Muscle layer of duodenum (tissue), 2 donors: ENCODE results near the gene ACSM3.
"Not testable (repeated sequence)": the region's sequence is repeated elsewhere in the genome, so short reads cannot be mapped to it uniquely, and the experiment has no call there.

Experiments
- H3K27ac ChIP-seq: one replicate; pipeline ENCODE4 v1.7.0; 2013; ENCODE audit warnings: mild to moderate bottlenecking, low read length
- H3K27me3 ChIP-seq: one replicate; pipeline ENCODE4 v1.7.0; 2013; ENCODE audit warnings: low read depth, mild to moderate bottlenecking, control low read depth, low read length
- H3K36me3 ChIP-seq, 2 donors: one replicate each; pipeline ENCODE4 v1.7.0; 2013; ENCODE audit warnings: low read length in 2 of 2, control low read depth in 1 of 2, mild to moderate bottlenecking in 1 of 2; ENCODE audit not compliant: insufficient read depth in 2 of 2, control insufficient read depth in 1 of 2
- H3K4me1 ChIP-seq, 2 donors: one replicate each; pipeline ENCODE4 v1.7.0; 2013; ENCODE audit warnings: low read length in 2 of 2, mild to moderate bottlenecking in 2 of 2, control low read depth in 1 of 2, moderate library complexity in 1 of 2; ENCODE audit not compliant: insufficient read depth in 2 of 2, control insufficient read depth in 1 of 2
- H3K4me3 ChIP-seq, 2 donors: one replicate each; pipeline ENCODE4 v1.7.0; 2013; ENCODE audit warnings: low read length in 2 of 2, low read depth in 1 of 2, mild to moderate bottlenecking in 1 of 2
- H3K9me3 ChIP-seq, 2 donors: one replicate each; pipeline ENCODE4 v1.7.0; 2013; ENCODE audit warnings: low read length in 2 of 2, control low read depth in 1 of 2, mild to moderate bottlenecking in 1 of 2; ENCODE audit not compliant: control insufficient read depth in 1 of 2
- donor health status: healthy.

Gene ACSM3, protein sequence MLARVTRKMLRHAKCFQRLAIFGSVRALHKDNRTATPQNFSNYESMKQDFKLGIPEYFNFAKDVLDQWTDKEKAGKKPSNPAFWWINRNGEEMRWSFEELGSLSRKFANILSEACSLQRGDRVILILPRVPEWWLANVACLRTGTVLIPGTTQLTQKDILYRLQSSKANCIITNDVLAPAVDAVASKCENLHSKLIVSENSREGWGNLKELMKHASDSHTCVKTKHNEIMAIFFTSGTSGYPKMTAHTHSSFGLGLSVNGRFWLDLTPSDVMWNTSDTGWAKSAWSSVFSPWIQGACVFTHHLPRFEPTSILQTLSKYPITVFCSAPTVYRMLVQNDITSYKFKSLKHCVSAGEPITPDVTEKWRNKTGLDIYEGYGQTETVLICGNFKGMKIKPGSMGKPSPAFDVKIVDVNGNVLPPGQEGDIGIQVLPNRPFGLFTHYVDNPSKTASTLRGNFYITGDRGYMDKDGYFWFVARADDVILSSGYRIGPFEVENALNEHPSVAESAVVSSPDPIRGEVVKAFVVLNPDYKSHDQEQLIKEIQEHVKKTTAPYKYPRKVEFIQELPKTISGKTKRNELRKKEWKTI

GRCh38 chr16:20763461-20764232 is at the start of gene ACSM3:
Gene ACSM3 (plus strand): TSS chr16:20764014. CDS start chr16:20770035, 6,021 bp downstream.
- Histone ChIP-seq H3K9me3 (no peaks in the 10 kb centered on the region), H3K4me1 (peaks cover 0 to 4% of the 10 kb centered on the region in 2 donors), H3K27ac (peak within 1 kb of the TSS; percentile 67), H3K27me3 (no peaks in the 10 kb centered on the region), H3K36me3 (no peaks in the 10 kb centered on the region), H3K4me3 (peak within 1 kb of the TSS; percentile 59 to 67)

DNA sequence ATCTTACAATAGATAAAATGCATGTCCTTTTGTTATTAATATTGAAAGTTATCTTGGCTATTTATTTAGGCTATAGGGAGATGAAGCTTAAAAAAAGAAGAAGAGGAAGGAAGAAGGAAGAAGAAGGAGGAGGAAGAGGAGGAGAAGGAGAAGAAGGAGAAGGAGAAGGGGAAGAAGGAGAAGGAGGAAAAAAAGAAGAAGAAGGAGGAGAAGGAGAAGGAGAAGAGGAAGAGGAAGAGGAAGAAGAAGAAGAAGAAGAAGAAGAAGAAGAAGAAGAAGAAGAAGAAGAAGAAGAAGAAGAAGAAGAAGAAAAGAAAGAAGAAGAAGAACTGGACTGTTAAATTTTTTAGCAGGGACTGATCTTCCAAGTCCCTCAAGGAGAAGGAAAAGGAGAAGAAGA is 46.1 kb upstream of the ACSM3 start:
- H3K9me3 ChIP-seq, H3K4me1 ChIP-seq, H3K4me3 ChIP-seq, H3K36me3 ChIP-seq, H3K27ac ChIP-seq, H3K27me3 ChIP-seq: not testable (repeated sequence)

GRCh38 chr16:20720251-20720650 is 43.6 kb upstream of the ACSM3 start:
- no peaks in the 10 kb centered on the region for H3K4me1 ChIP-seq
- no peaks in the 10 kb centered on the region for H3K9me3 ChIP-seq
- H3K27me3 ChIP-seq = no peaks in the 10 kb centered on the region
- H3K4me3 ChIP-seq = no peak overlapping the region
- H3K36me3 ChIP-seq = no peaks in the 10 kb centered on the region
- H3K27ac ChIP-seq = no peak overlapping the region

- no peaks in the 10 kb centered on the region for H3K27me3 ChIP-seq
- no peak overlapping the region for H3K4me3 ChIP-seq
- no peaks in the 10 kb centered on the region for H3K9me3 ChIP-seq
- H3K36me3 ChIP-seq = no peaks in the 10 kb centered on the region
- no peak overlapping the region for H3K27ac ChIP-seq
- H3K4me1 ChIP-seq = no peaks in the 10 kb centered on the region
These were observed 37.2 kb upstream of the ACSM3 start for GRCh38 chr16:20726661-20727060.

DNA sequence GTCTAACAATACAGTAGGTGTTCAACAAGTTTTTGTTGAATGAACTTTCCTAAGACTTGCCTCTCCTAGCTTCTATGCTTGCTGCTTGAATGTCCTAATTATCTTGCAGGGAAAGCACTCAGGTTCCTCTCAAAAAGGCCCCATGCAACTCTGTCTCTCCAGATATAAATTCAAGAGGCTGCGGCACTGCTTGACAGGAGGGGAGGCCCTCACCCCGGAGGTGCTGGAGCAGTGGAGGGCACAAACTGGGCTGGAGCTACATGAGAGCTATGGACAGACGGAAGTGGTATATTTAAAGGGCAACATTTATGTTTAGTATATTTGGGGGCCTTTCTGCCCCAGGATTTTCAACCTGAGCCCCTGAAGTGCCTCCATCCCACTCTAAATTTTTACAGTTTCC is 36.6 kb upstream of the ACSM3 start:
- Histone ChIP-seq H3K27me3 (no peaks in the 10 kb centered on the region), H3K4me1 (no peaks in the 10 kb centered on the region), H3K9me3 (no peaks in the 10 kb centered on the region), H3K36me3 (no peaks in the 10 kb centered on the region), H3K4me3 (no peak overlapping the region), H3K27ac (no peak overlapping the region)

DNA sequence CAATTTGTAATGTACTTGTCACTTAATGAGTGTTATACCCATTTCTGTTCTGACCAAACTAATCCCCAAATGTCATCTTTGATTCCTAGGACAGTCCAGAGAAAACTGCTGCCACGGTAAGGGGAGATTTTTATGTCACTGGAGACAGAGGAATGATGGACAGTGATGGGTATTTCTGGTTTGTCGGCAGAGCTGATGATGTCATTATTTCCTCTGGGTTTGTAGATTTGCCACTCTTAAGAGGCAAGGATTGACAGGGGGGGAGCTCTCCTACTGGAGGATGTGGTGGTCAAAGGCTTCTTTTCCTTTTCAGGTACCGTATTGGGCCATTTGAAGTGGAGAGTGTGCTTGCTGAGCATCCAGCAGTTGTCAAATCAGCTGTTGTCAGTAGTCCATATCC is 34.7 kb upstream of the ACSM3 start:
- no peaks in the 10 kb centered on the region for H3K27me3 ChIP-seq
- H3K4me3 ChIP-seq = no peak overlapping the region
- H3K9me3 ChIP-seq = no peaks in the 10 kb centered on the region
- H3K4me1 ChIP-seq = peaks cover 0 to 2% of the 10 kb centered on the region in 2 donors
- no peaks in the 10 kb centered on the region for H3K36me3 ChIP-seq
- H3K27ac ChIP-seq = no peak overlapping the region

- Histone ChIP-seq H3K4me3 (no peak overlapping the region), H3K36me3 (peaks cover 33 to 34% of the 10 kb centered on the region in 2 donors), H3K9me3 (no peaks in the 10 kb centered on the region), H3K4me1 (peaks cover 0 to 26% of the 10 kb centered on the region in 2 donors), H3K27ac (no peak overlapping the region), H3K27me3 (no peaks in the 10 kb centered on the region)
These were observed 29.8 kb upstream of the ACSM3 start for GRCh38 chr16:20734056-20734455.

DNA sequence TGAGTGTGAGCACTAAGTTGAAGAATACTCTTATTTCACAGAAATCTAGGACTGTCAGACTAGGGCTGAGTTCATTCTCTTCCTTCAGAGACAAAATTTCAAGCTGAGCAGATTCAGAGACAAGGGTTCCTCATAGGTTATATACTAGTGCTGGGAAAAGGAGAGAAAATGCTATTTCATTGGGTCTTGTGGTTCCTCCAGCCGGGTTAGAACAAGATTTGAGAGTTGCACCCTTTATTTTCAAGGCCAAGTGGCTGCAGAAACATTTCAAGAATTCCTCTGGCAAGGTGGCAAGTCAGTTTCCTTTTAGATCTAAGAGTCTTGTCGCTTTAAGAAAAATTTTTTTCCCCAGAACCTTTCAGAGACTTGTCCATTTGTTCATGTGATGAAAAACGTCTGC is 29.0 kb upstream of the ACSM3 start:
- Histone ChIP-seq H3K36me3 (peaks cover 33 to 34% of the 10 kb centered on the region in 2 donors), H3K27me3 (no peaks in the 10 kb centered on the region), H3K9me3 (no peaks in the 10 kb centered on the region), H3K4me1 (peaks cover 0 to 34% of the 10 kb centered on the region in 2 donors), H3K4me3 (no peak overlapping the region), H3K27ac (no peak overlapping the region)

GRCh38 chr16:20735490-20735889 is 28.3 kb upstream of the ACSM3 start:
- Histone ChIP-seq H3K4me1 (peaks cover 0 to 41% of the 10 kb centered on the region in 2 donors), H3K27ac (no peak overlapping the region), H3K27me3 (no peaks in the 10 kb centered on the region), H3K9me3 (no peaks in the 10 kb centered on the region), H3K36me3 (peaks cover 33 to 34% of the 10 kb centered on the region in 2 donors), H3K4me3 (no peak overlapping the region)

- H3K9me3 ChIP-seq = no peaks in the 10 kb centered on the region
- H3K36me3 ChIP-seq = peaks cover 26 to 29% of the 10 kb centered on the region in 2 donors
- H3K27ac ChIP-seq = peak overlapping the region; percentile 68
- H3K27me3 ChIP-seq = no peaks in the 10 kb centered on the region
- H3K4me1 ChIP-seq = peaks cover 0 to 28% of the 10 kb centered on the region in 2 donors
- H3K4me3 ChIP-seq = peak overlapping the region; percentile 87 to 95
These were observed 23.6 kb upstream of the ACSM3 start for GRCh38 chr16:20740007-20740883.
